RPMI8226 (cell line): ENCODE results near the gene GALP.
"Not testable (repeated sequence)": the region's sequence is repeated elsewhere in the genome, so short reads cannot be mapped to it uniquely, and the experiment has no call there.

Experiments
- DNase-seq: peaks from one replicate; pipeline ENCODE4 v3.0.0-alpha.2; 2015

GALP gene

DNA sequence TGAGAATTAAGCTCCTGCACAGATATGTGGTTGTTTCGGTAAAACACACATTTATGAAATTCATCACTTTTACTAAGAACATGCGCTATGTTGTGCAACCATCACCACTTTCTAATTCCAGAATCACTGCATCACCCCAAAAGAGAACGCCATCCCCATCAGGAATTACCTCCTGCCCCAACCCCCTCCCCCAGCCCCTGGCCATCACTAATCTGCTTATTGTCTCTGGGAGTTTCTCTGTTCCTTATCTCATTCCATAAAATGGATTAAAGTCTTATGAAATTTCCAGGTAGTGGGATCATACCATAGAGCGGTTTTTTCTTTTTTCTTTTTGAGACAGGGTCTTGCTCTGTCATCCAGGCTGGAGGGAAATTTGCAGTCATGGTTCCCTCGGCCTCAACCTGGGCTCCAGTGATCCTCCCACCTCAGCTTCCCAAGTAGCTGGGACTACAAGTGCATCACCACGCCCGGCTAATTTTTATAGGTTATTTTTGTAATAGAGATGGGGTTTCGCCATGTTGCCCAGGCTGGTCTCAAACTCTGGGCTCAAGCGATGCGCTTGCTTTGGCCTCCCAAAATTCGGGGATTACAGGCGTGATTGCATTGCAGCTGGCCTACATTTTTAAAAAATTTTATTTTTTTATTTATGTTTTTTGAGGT is 18.3 kb downstream of the GALP start:
- DNase-seq: no peak

- DNase-seq: not testable (repeated sequence)
Observed at GRCh38 chr19:56197646-56198045, 21.8 kb downstream of the GALP start, which contains the start of gene ZSCAN5B. ZSCAN5B (minus strand) TSS chr19:56197783; CDS start chr19:56193052, 4,731 bp downstream.

DNA sequence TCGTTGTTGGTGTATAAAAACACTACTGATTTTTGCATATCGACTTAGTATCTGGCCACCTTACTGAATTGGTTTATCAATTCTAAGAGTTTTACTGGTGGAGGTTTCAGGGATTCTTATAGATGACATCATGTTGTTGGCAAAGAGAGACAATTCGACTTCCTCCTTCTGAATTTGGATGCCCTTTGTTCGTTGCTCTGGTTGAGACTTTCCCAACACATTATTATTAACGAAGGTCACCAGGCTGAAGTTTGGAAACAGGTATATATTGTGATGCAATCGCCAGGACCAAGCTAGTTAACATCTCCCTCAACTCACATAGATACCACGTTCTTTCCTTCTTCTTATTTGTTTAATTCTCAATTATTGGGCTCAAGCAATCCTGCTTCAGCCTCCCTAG is 23.9 kb downstream of the GALP start:
- no peak for DNase-seq

- no peak for DNase-seq
Observed at GRCh38 chr19:56201973-56202372, 26.2 kb downstream of the GALP start, which contains the start of gene ZSCAN5C. ZSCAN5C (plus strand) TSS chr19:56202273; CDS start chr19:56205914, 3,641 bp downstream.

GRCh38 chr19:56207581-56207980 is 31.8 kb downstream of the GALP start:
- not testable (repeated sequence) for DNase-seq

DNA sequence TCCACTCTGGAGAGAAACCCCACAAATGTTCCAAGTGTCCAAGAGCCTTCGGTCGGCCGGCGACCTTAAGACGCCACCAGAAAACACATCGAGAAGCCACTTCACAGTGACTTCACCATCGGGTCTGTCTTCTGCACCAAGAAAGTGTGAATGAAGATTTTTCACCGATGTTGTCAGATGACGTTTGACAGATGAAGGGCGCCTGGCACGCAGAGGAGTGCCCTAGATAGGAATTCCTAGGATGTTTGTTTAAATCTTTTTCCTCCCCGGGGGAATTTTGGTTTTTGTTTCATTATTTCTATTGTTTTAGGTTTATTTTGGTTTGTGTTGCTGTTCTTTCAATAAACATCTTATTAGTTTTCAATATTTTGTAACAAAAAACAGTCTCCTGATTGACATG is 33.3 kb downstream of the GALP start:
- no peak for DNase-seq

GRCh38 chr19:56210036-56210435 is 34.2 kb downstream of the GALP start:
- DNase-seq: not testable (repeated sequence)

- no peak for DNase-seq
Observed at GRCh38 chr19:56211718-56212117, 35.9 kb downstream of the GALP start.

- DNase-seq: no peak
Observed at GRCh38 chr19:56217039-56217949, 41.5 kb downstream of the GALP start.

DNA sequence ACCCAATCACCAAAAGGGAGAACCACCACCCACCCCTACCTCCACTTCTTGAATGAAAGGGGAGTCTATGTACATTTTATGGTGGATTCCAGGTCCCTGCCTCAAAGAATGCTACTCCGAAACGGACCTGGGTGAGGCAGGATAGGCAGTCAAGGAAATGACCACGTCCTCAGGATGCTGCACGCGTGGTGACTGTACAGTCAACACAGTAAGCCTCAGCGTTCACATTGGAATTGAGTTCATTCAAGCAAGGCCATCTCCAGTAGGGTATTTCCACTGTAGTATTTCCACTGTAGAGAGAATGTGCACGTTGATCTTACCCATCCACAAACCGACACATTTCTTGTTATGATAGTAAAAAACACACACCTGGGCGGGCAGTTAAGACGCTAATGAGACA is 43.2 kb downstream of the GALP start:
- no peak for DNase-seq

DNA sequence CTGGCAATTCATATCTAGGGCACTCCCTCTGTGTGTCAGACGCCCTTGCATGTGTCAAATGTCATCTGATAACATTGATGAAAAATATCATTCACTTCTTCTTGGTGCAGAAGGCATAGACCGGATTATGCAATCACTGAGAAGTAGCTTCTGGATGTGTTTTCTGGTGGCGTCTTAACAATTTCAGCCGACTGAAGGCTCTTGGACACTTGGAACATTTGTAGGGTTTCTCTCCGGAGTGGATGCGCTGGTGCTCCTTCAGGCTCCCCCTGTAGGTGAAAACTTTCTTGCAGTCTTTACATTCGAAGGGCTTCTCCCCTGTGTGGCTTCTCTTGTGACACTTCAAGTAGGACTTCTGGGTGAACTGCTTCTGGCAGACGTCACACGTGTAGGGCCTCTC is 45.6 kb downstream of the GALP start:
- DNase-seq: not testable (repeated sequence)

GRCh38 chr19:56221851-56222250 is 46.0 kb downstream of the GALP start:
- no peak for DNase-seq

DNA sequence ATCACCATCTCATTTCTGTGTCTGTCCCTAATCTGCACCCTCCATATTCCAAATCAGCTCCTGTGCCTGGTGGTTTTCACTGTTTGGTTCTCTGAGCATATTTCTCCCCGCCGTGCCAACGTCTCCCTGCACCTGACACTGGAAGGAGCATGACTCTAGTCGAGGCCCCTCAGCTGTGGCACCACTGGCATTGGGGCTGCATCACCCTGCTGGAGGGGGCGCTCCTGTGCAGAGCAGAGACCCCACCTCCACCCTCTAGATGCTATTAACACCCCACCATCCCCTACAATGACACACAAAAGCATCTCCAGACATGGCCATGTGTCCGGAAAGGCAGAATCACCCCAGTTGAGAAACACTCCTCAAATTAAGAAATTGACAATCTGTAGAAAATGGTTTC is 47.1 kb downstream of the GALP start:
- no peak for DNase-seq

DNA sequence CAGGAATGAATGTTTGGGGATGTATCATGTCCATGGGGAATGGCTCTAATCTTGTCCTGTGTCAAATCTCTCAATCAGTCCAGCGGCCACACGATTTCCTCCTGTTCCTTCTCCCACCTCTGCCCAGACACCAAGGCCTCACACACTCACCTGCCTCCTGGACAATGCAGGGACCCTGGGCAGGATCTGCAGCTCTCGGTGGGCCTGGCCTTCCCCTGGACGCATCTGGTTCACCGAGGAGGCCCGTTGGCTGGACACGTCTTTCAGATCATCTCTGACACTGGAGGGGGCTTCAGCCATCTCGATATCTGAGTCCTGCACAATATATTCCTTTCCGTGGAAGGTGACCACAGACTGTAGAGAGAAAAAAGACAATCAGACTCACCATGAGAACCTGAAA is 47.7 kb downstream of the GALP start:
- DNase-seq: no peak
